PC-3 (cell line): ENCODE results near the gene TRMT2A. TPM values are rescaled to one million over a fixed set of nuclear protein-coding genes. Genes with fewer than 3 reads are reported as not detected.

Experiments
- ATAC-seq: fragments of 200-7000 bp; cut with Tn5 transposase; 2 replicates; pipeline ENCODE4 v1.9.1; 2020; ENCODE audit warnings: mild to moderate bottlenecking, moderate library complexity
- BruUV-seq: library from RNA; stranded (reverse); fragments of 400-500 nt; replicated peaks from 2 replicates; lab custom pipeline; 2021; lab: Mats Ljungman, UMichigan
- CTCF ChIA-PET: fragments of 300-600 bp; sonication (Branson Sonifier 250); formaldehyde crosslinking; loops from one replicate; lab custom pipeline; 2022; ENCODE audit warnings: antibody characterized with exemption; lab: Charles Lee
- POLR2A ChIA-PET: fragments of 300-600 bp; sonication (Branson Sonifier 250); formaldehyde crosslinking; loops from one replicate; lab custom pipeline; 2022; ENCODE audit warnings: antibody characterized with exemption; ENCODE audit not compliant: unreplicated experiment; lab: Charles Lee
- DNase-seq: peaks from one replicate; pipeline ENCODE4 v3.0.0-alpha.2; 2015
- H2AFZ ChIP-seq: fragments of 300-600 bp; sonication (generic); 2 replicates; pipeline ENCODE4 v1.6.0; 2016; ENCODE audit warnings: antibody characterized with exemption, low read length
- H3F3A ChIP-seq: fragments of 300-600 bp; sonication (generic); one replicate; pipeline ENCODE4 v1.6.0; 2017; ENCODE audit warnings: antibody characterized with exemption, low read length, control low read depth, mild to moderate bottlenecking; ENCODE audit not compliant: unreplicated experiment
- H3K27ac ChIP-seq: fragments of 300-600 bp; sonication (generic); 2 replicates; pipeline ENCODE4 v1.5.1; 2016; ENCODE audit warnings: mild to moderate bottlenecking, low read length
- H3K27me3 ChIP-seq: fragments of 300-600 bp; sonication (generic); 2 replicates; pipeline ENCODE4 v1.6.1; 2016; ENCODE audit warnings: low read length, mixed read lengths
- H3K36me3 ChIP-seq: fragments of 300-600 bp; sonication (generic); 2 replicates; pipeline ENCODE4 v1.6.1; 2016; ENCODE audit warnings: low read depth, mixed run types, low read length, mixed read lengths
- H3K4me1 ChIP-seq: fragments of 300-600 bp; sonication (generic); 2 replicates; pipeline ENCODE4 v1.5.1; 2016; ENCODE audit warnings: low read length; ENCODE audit not compliant: insufficient read depth
- H3K4me2 ChIP-seq: fragments of 300-600 bp; sonication (generic); 2 replicates; pipeline ENCODE4 v1.6.0; 2016; ENCODE audit warnings: low read length
- H3K4me3 ChIP-seq: fragments of 300-600 bp; sonication (generic); 2 replicates; pipeline ENCODE4 v1.5.1; 2016; ENCODE audit warnings: mild to moderate bottlenecking, low read length, mixed read lengths
- H3K79me2 ChIP-seq: fragments of 300-600 bp; sonication (generic); 2 replicates; pipeline ENCODE4 v1.6.1; 2017; ENCODE audit warnings: low read length, mixed read lengths
- H3K9ac ChIP-seq: fragments of 300-600 bp; sonication (generic); 2 replicates; pipeline ENCODE4 v1.6.0; 2016; ENCODE audit warnings: mild to moderate bottlenecking, low read length
- H3K9me2 ChIP-seq: fragments of 300-600 bp; sonication (generic); replicated peaks from 2 replicates; pipeline ENCODE4 v1.6.1; 2016; ENCODE audit warnings: mixed run types, low read length, mixed read lengths
- H3K9me3 ChIP-seq: fragments of 300-600 bp; sonication (generic); 2 replicates; pipeline ENCODE4 v1.6.1; 2016; ENCODE audit warnings: low read length, mixed read lengths
- H4K20me1 ChIP-seq: fragments of 300-600 bp; sonication (generic); 2 replicates; pipeline ENCODE4 v1.6.1; 2016; ENCODE audit warnings: low read length, mixed read lengths
- EZH2 ChIP-seq: fragments of 300-600 bp; sonication (generic); IDR thresholded peaks from one replicate; pipeline ENCODE4 v1.6.1; 2017; ENCODE audit warnings: antibody characterized with exemption, mild to moderate bottlenecking, low read length; ENCODE audit not compliant: unreplicated experiment
- EZH2phosphoT487 ChIP-seq: fragments of 300-600 bp; sonication (generic); IDR thresholded peaks from 2 replicates; pipeline ENCODE4 v1.6.1; 2018; ENCODE audit warnings: mild to moderate bottlenecking, antibody characterized with exemption, low read length, borderline replicate concordance
- intact Hi-C: fragments of 100-400 bp; cut with micrococcal nuclease; formaldehyde crosslinking; loops from 2 replicates; pipeline ENCODE4 v1.9.0; 2023
- total RNA-seq: library from RNA; depleted of rRNA; stranded (reverse); fragments of >200 nt; gene quantifications from 2 replicates; pipeline ENCODE4 v1.2.3, GENCODE V29; 2014
- TF ChIP-seq, protein P1 (sequence below): fragments of 300-600 bp; sonication (generic); conservative IDR thresholded peaks from 2 replicates; pipeline ENCODE4 v1.5.1; 2017; ENCODE audit warnings: antibody characterized with exemption, low read depth, mild to moderate bottlenecking, low read length

Gene TRMT2A
- total RNA-seq, 1 experiment from 2014 or later, result 62.1 TPM

DNA sequence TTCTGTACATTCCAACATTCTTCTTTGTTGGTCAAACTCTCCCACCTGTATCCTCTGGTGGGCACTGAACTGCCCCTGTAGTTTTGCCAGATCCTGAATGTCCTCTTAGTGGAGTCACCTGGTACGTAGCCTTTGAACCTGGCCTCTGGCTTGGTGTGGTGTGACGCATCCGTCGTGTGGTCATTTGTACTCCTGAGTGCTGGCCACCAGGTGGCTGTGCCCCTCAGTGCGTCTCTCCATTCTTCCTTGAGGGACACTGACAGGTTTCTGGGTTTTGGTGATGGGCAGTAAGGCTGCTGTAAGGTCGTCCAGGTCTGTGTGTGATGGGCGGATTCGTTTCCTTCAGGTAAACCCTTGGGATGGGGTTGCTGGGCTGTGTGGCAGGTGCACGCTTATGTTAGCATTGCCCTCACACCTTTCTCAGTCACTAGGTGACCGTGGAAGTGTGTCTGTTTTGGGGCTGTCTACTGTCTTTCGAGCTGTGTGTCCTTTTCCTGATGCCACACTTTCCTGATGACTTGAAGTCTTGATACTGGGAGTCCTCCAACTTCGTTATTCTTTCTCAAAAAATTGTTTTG is 14.7 kb downstream of the TRMT2A start:
- H3K27ac ChIP-seq, result no peak overlapping the region
- intact Hi-C loops, result no loop called here
- no peaks in the 10 kb centered on the region for H3K9me3 ChIP-seq
- H4K20me1 ChIP-seq, result no peaks in the 10 kb centered on the region
- no peak overlapping the region for H3K4me3 ChIP-seq
- ChIA-PET CTCF (no interaction called here), POLR2A (no interaction called here)
- no TSS peak for BruUV-seq
- no peak overlapping the region for H3K9ac ChIP-seq
- TF ChIP-seq EZH2 (no peak), EZH2phosphoT487 (no peak)
- TF ChIP-seq, protein P1, sequence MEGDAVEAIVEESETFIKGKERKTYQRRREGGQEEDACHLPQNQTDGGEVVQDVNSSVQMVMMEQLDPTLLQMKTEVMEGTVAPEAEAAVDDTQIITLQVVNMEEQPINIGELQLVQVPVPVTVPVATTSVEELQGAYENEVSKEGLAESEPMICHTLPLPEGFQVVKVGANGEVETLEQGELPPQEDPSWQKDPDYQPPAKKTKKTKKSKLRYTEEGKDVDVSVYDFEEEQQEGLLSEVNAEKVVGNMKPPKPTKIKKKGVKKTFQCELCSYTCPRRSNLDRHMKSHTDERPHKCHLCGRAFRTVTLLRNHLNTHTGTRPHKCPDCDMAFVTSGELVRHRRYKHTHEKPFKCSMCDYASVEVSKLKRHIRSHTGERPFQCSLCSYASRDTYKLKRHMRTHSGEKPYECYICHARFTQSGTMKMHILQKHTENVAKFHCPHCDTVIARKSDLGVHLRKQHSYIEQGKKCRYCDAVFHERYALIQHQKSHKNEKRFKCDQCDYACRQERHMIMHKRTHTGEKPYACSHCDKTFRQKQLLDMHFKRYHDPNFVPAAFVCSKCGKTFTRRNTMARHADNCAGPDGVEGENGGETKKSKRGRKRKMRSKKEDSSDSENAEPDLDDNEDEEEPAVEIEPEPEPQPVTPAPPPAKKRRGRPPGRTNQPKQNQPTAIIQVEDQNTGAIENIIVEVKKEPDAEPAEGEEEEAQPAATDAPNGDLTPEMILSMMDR, result no peak; the same call in 1 of the 2 replicates
- no peak overlapping the region for H2AFZ ChIP-seq
- no peaks in the 10 kb centered on the region for H3K27me3 ChIP-seq
- peaks cover 20% of the 10 kb centered on the region for H3K79me2 ChIP-seq
- peaks cover 40% of the 10 kb centered on the region for H3K36me3 ChIP-seq
- H3K4me1 ChIP-seq, result no peaks in the 10 kb centered on the region
- no peaks in the 10 kb centered on the region for H3K9me2 ChIP-seq
- no peak for DNase-seq
- no peak for ATAC-seq
- H3K4me2 ChIP-seq, result no peak overlapping the region
- H3F3A ChIP-seq, result no peaks in the 10 kb centered on the region

DNA sequence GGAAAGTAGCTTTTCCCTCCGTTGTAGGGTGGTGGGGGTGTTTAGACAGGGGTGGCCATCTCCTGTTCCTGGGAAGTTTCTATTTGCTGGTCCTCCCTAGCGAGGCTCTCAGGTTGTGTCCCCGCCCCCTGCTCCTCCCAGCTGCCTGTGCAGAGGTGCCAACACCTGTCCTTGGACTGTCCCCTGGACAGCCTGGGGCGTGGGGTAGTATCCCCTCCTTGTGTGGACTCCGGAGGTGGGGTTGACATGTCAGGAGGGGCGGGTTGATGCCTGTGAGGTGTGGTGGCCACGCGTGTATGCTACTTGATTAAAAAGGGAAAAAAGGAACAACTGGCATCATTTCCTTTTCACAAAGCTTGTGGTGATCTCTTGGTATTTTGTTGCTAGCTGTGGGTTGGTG is 15.4 kb downstream of the TRMT2A start:
- Histone ChIP-seq H3K9me2 (no peaks in the 10 kb centered on the region), H4K20me1 (peaks cover 5% of the 10 kb centered on the region; the same call in 1 of the 2 replicates), H3K9ac (no peak overlapping the region), H3K4me3 (no peak overlapping the region), H3K79me2 (peaks cover 20% of the 10 kb centered on the region), H3K9me3 (no peaks in the 10 kb centered on the region), H3K27me3 (no peaks in the 10 kb centered on the region), H3K4me1 (no peaks in the 10 kb centered on the region), H3K36me3 (peaks cover 47% of the 10 kb centered on the region), H2AFZ (no peak overlapping the region), H3K27ac (no peak overlapping the region), H3K4me2 (no peak overlapping the region), H3F3A (no peaks in the 10 kb centered on the region)
- DNase-seq (no peak), ATAC-seq (no peak)
- POLR2A ChIA-PET, result no interaction called here
- CTCF ChIA-PET, result no interaction called here
- intact Hi-C loops, result no loop called here
- BruUV-seq, result no TSS peak
- TF ChIP-seq, protein P1, result no peak
- TF ChIP-seq EZH2 (no peak), EZH2phosphoT487 (no peak)

DNA sequence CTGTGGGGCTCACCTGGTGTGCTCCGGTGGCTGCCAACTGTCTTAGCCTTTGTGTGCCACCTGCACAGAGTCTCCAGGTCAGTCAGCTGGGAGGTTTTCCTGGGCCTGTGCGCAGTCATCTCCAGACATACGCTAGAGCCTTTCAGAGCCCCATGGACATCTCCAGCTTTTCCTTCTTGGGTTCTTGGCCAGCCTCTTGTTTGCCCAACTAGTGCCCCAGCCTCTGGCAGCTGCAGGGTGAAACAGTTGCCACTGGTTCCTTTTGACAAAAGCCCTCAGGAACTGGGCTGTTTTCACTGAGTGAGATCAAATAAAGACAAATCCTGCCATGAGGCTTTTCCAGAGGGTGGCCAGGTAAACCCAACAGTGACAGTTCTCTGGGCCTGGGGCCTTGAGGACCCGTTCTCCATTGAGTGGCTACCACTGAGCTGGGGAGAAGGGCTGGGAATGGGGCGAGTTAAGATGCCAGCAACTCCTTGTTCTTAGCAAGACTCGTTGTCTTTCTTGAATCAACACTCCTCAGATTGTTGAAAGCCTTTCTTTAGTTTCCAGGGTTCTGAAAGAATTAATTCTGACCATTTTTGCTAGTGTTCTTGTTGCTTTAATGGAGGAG is 17.8 kb downstream of the TRMT2A start:
- H3K9me2 ChIP-seq, result no peaks in the 10 kb centered on the region
- ATAC-seq (no peak), DNase-seq (no peak)
- no peak overlapping the region for H3K27ac ChIP-seq
- no peak overlapping the region for H3K9ac ChIP-seq
- no peaks in the 10 kb centered on the region for H3K4me1 ChIP-seq
- no peaks in the 10 kb centered on the region for H3F3A ChIP-seq
- H3K79me2 ChIP-seq, result peaks cover 20% of the 10 kb centered on the region
- H3K36me3 ChIP-seq, result peaks cover 60% of the 10 kb centered on the region
- H2AFZ ChIP-seq, result no peak overlapping the region
- no peak overlapping the region for H3K4me2 ChIP-seq
- H3K9me3 ChIP-seq, result no peaks in the 10 kb centered on the region
- peaks cover 7% of the 10 kb centered on the region; the same call in 1 of the 2 replicates for H4K20me1 ChIP-seq
- CTCF ChIA-PET, result no interaction called here
- TF ChIP-seq, protein P1, result no peak
- TF ChIP-seq EZH2phosphoT487 (no peak), EZH2 (no peak)
- H3K27me3 ChIP-seq, result no peaks in the 10 kb centered on the region
- H3K4me3 ChIP-seq, result no peak overlapping the region
- POLR2A ChIA-PET, result no interaction called here
- BruUV-seq, result no TSS peak
- intact Hi-C loops, result no loop called here
